MG63 (cell line): ENCODE measurements around the gene SSNA1. TPM values are rescaled to one million over a fixed set of nuclear protein-coding genes. Genes with fewer than 3 reads are reported as not detected.

Experiments
- DNase-seq: peaks from one replicate; pipeline ENCODE4 v3.0.0-alpha.2; 2020
- H3K27me3 ChIP-seq: fragments of 250-450 bp; sonication (Bioruptor Pico); 2 replicates; pipeline ENCODE4 v1.5.1; 2020; ENCODE audit warnings: mild to moderate bottlenecking, moderate library complexity
- H3K36me3 ChIP-seq: fragments of 250-450 bp; sonication (Bioruptor Pico); 2 replicates; pipeline ENCODE4 v1.5.1; 2020; ENCODE audit warnings: mild to moderate bottlenecking, moderate library complexity
- H3K4me3 ChIP-seq: fragments of 250-450 bp; sonication (Bioruptor Pico); 2 replicates; pipeline ENCODE4 v1.5.1; 2020; ENCODE audit warnings: mild to moderate bottlenecking, moderate library complexity
- H3K9me3 ChIP-seq: fragments of 250-450 bp; sonication (Bioruptor Pico); 2 replicates; pipeline ENCODE4 v1.5.1; 2020; ENCODE audit warnings: mild to moderate bottlenecking, moderate library complexity
- total RNA-seq: library from RNA; depleted of rRNA; stranded (reverse); fragments of >200 nt; shearing (Covaris generic); gene quantifications from 2 replicates; pipeline ENCODE4 v1.2.3, GENCODE V29; 2014; ENCODE audit warnings: low replicate concordance

SSNA1 gene
- total RNA-seq, 1 experiment from 2014 or later = 267 TPM

DNA sequence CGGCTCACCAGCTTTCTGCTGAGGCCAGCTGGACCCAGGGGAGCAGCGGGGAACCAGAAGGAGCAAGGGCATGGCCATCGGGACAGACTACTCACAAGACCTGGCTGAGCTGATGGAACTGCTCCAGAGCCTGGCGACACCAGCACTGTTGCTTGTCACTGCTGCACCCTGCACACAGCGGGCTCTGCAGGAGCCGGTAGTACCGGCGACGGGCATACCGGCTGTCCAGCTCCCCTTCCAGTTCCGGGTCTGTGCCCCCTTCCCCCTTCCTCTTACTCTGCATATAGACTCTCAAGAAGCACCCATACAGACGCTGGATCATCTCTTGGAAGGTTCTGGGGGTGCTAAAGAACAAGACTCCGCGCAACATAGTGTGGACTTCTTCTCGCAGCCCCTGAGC lies 1.1 kb upstream of the SSNA1 start:
- DNase-seq = no peak
- no peaks in the 10 kb centered on the region for H3K27me3 ChIP-seq
- H3K36me3 ChIP-seq = peaks cover 23% of the 10 kb centered on the region

GRCh38 chr9:137188086-137188489 lies 388 bp upstream of the SSNA1 start:
- Histone ChIP-seq H3K9me3 (no peaks in the 10 kb centered on the region), H3K4me3 (peak overlapping the region; percentile 88), H3K36me3 (peaks cover 18% of the 10 kb centered on the region), H3K27me3 (no peaks in the 10 kb centered on the region)
- DNase-seq = no peak

More for the DNA sequence above, 1.1 kb upstream of the SSNA1 start:
- H3K4me3 ChIP-seq = peak overlapping the region; percentile 88
- H3K9me3 ChIP-seq = no peaks in the 10 kb centered on the region

DNA sequence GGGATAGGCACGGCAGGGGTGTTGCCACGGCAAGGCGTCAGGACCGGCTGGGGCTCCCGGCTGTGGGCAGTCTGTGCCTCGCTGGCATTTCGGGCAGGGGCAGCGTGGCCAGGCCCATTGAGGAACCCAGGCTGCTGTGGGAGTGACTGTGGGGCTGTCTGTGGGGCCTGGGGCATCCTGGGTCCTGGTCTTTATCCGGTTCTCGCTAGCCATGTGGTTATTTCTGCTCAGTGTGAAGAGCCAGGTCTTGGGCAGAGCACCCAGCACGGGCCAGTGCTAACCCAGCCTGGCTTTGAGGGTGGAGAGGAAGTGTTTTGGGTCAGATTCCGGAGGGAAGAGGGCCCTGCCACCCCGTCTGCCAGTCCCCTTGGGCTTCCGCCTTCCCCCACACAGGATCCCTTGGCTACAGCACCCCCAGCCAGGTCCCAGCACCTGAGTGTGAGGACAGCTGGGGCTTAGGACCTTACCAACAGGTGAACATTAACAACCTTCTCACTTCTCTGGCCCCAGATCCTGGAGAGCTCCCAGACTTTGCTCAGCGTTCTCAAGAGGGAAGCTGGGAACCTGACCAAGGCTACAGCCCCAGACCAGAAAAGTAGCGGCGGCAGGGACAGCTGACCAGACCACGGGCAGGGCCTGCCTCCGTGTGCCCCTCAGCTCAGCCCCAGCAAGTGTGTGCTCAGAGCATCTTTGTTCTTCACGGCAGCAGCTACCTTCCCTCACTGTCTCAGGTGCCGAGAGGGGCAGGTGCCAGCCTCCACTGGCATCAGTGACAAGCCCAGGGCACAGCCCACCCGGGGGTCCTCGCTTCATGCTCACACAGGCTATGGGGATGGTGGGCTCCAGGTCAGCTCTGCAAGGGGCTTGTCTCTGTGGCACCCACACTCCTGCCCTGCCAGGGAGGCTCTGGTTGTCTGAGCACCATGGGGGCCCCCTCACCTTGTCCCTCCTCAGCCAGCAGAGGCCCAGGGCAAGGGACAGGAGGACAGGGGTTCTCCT lies 1.1 kb downstream of the SSNA1 start:
- Histone ChIP-seq H3K4me3 (peak overlapping the region; percentile 88), H3K36me3 (peaks cover 18% of the 10 kb centered on the region), H3K9me3 (no peaks in the 10 kb centered on the region), H3K27me3 (no peaks in the 10 kb centered on the region)
- no peak for DNase-seq

GRCh38 chr9:137190315-137190856 lies 1.9 kb downstream of the SSNA1 start:
- Histone ChIP-seq H3K36me3 (peaks cover 18% of the 10 kb centered on the region), H3K4me3 (no peak overlapping the region)
- no peak for DNase-seq

GRCh38 chr9:137191245-137191644 lies 2.8 kb downstream of the SSNA1 start:
- no peak for DNase-seq
- Histone ChIP-seq H3K9me3 (no peaks in the 10 kb centered on the region), H3K27me3 (no peaks in the 10 kb centered on the region), H3K36me3 (peaks cover 16% of the 10 kb centered on the region), H3K4me3 (no peak overlapping the region)

More at GRCh38 chr9:137190315-137190856, 1.9 kb downstream of the SSNA1 start:
- Histone ChIP-seq H3K9me3 (no peaks in the 10 kb centered on the region), H3K27me3 (no peaks in the 10 kb centered on the region)

GRCh38 chr9:137191691-137192447 lies 3.4 kb downstream of the SSNA1 start:
- Histone ChIP-seq H3K9me3 (no peaks in the 10 kb centered on the region), H3K4me3 (no peak overlapping the region), H3K36me3 (peaks cover 15% of the 10 kb centered on the region), H3K27me3 (no peaks in the 10 kb centered on the region)
- DNase-seq = no peak

- Histone ChIP-seq H3K36me3 (peaks cover 9% of the 10 kb centered on the region), H3K27me3 (no peaks in the 10 kb centered on the region), H3K4me3 (no peak overlapping the region), H3K9me3 (no peaks in the 10 kb centered on the region)
- no peak for DNase-seq
Observed at GRCh38 chr9:137192448-137192780, 3.9 kb downstream of the SSNA1 start.

GRCh38 chr9:137192859-137193258 lies 4.4 kb downstream of the SSNA1 start:
- peaks cover 8% of the 10 kb centered on the region for H3K36me3 ChIP-seq
- DNase-seq = no peak
- H3K4me3 ChIP-seq = no peak overlapping the region
- H3K9me3 ChIP-seq = no peaks in the 10 kb centered on the region
- H3K27me3 ChIP-seq = no peaks in the 10 kb centered on the region

GRCh38 chr9:137193771-137194170 lies 5.3 kb downstream of the SSNA1 start:
- H3K9me3 ChIP-seq = no peaks in the 10 kb centered on the region
- no peak for DNase-seq
- H3K27me3 ChIP-seq = no peaks in the 10 kb centered on the region
- H3K36me3 ChIP-seq = peaks cover 8% of the 10 kb centered on the region
- no peak overlapping the region for H3K4me3 ChIP-seq

DNA sequence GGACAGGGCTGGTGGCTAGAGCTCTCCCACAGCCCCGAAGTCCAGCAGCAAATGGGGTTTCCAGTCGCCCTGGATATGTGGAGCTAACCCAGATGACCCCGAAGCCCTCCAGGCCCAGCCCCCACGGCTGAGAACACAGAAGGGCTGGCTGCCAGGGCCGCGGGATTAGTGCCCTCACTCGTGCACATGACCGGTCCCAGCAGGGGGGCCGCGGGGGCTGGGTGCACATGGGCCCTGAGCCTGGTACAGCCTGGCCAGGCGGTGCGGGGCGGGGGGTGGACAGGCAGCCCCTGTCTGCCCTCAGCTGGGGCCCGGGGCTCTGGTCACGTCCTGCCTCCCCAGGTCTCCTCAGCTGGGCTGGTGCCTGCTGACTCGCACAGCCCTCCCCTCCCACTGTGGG lies 5.9 kb downstream of the SSNA1 start:
- Histone ChIP-seq H3K4me3 (no peak overlapping the region), H3K27me3 (no peaks in the 10 kb centered on the region), H3K9me3 (no peaks in the 10 kb centered on the region), H3K36me3 (peaks cover 8% of the 10 kb centered on the region)
- DNase-seq = no peak

DNA sequence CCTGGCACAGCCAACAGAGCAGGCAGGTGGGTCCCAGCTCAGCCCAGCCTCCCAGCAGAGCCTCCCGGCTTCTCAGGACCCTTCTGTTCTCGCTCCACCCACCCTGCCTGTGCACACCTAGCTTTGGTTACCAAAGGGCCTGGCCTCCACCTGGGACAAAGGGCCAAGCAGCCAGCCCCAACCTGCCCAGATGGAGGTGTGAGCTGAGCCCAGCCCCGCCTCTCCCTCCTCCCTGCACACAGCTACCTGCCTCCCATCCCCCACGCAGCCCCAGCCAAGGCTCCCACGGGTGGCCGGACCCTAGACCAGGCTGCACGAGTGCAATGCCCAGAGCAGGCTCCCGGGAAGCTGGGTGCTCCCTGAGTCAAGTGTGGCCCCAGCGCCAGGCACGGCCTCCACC lies 6.4 kb downstream of the SSNA1 start:
- DNase-seq = no peak
- H3K9me3 ChIP-seq = no peaks in the 10 kb centered on the region
- H3K36me3 ChIP-seq = peaks cover 3% of the 10 kb centered on the region
- no peak overlapping the region for H3K4me3 ChIP-seq
- no peaks in the 10 kb centered on the region for H3K27me3 ChIP-seq

GRCh38 chr9:137195525-137196220 lies 7.2 kb downstream of the SSNA1 start:
- no peak for DNase-seq
- Histone ChIP-seq H3K4me3 (no peak overlapping the region), H3K27me3 (no peaks in the 10 kb centered on the region), H3K9me3 (no peaks in the 10 kb centered on the region), H3K36me3 (no peaks in the 10 kb centered on the region)

DNA sequence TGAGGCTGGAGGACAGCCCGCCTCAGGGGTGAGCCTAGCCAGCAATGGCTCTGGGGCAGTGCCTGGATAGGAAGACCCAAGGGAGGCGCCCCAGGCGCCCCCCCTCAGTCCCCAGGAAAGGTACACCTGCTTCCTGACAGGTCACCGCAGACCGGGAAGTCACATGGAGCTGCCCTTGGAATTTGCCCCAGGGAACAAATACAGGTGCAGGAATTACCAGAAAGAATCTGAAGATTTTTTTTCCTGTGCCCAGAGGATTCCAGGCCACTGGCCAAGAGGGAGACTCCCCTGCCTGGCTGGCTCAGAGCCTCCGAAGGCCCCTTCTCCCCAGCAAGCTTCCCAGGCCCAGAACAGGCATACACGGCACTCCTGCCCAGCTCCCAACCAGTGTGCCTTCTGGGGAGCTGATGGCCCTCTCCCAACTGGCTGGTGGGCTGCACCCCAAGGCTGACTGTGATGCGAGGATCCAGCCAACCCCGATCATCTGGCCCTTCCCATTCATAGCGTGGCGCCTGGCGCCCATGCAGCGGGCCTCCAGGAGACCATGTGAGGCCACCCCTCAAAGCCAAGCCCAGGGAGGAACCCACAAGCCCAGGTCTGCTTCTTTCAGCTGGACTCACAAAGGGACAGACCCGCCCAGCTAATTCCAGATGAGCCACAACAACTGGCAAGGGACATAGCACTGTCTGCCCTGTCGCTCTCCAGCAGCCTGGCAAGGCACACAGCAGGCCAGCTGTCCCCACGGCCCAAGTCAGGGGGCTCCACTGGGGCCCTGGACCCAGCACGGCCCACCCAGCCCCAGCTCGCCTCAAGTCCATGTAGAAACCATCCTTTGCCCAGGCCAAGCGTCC lies 9.8 kb downstream of the SSNA1 start:
- H3K9me3 ChIP-seq = no peaks in the 10 kb centered on the region
- no peaks in the 10 kb centered on the region for H3K27me3 ChIP-seq
- no peaks in the 10 kb centered on the region for H3K36me3 ChIP-seq
- H3K4me3 ChIP-seq = no peak overlapping the region
- DNase-seq = no peak

GRCh38 chr9:137198902-137199283 lies 10.4 kb downstream of the SSNA1 start:
- no peaks in the 10 kb centered on the region for H3K27me3 ChIP-seq
- H3K36me3 ChIP-seq = peaks cover under 1% of the 10 kb centered on the region; the same call in 1 of the 2 replicates
- DNase-seq = no peak
- no peaks in the 10 kb centered on the region for H3K9me3 ChIP-seq
- H3K4me3 ChIP-seq = no peak overlapping the region

- no peaks in the 10 kb centered on the region for H3K27me3 ChIP-seq
- DNase-seq = no peak
- peak overlapping the region; percentile 30 for H3K4me3 ChIP-seq
- peaks cover 4% of the 10 kb centered on the region for H3K36me3 ChIP-seq
- H3K9me3 ChIP-seq = no peaks in the 10 kb centered on the region
Observed at GRCh38 chr9:137199411-137200121, 11.1 kb downstream of the SSNA1 start.
